H9 (cell line): Measurements from ENCODE around the gene MUL1. TPM values are rescaled to one million over a fixed set of nuclear protein-coding genes. Genes with fewer than 3 reads are reported as not detected.

ENCODE experiments used
- DNase-seq: peaks from one replicate; pipeline ENCODE4 v3.0.0-alpha.2; 2017
- H2AFZ ChIP-seq: one replicate; pipeline ENCODE4 v1.6.1; 2013; ENCODE audit warnings: mild to moderate bottlenecking, low read length, control low read depth, moderate library complexity
- H2AK5ac ChIP-seq: 2 replicates; pipeline ENCODE4 v1.6.1; 2013; ENCODE audit warnings: low read length, control low read depth, mixed read lengths; ENCODE audit not compliant: insufficient read length
- H2BK120ac ChIP-seq: one replicate; pipeline ENCODE4 v1.6.1; 2013; ENCODE audit warnings: low read depth, mild to moderate bottlenecking, low read length, control low read depth, inconsistent platforms; ENCODE audit not compliant: poor library complexity, severe bottlenecking
- H2BK12ac ChIP-seq: 2 replicates; pipeline ENCODE4 v1.6.1; 2013; ENCODE audit warnings: low read length, control low read depth, mixed read lengths, low read depth; ENCODE audit not compliant: insufficient read length
- H2BK15ac ChIP-seq: 2 replicates; pipeline ENCODE4 v1.6.1; 2013; ENCODE audit warnings: low read depth, low read length, control low read depth
- H2BK20ac ChIP-seq: one replicate; pipeline ENCODE4 v1.6.1; 2013; ENCODE audit warnings: low read depth, mild to moderate bottlenecking, low read length, control low read depth, inconsistent platforms; ENCODE audit not compliant: poor library complexity, severe bottlenecking
- H2BK5ac ChIP-seq: 2 replicates; pipeline ENCODE4 v1.6.1; 2013; ENCODE audit warnings: low read length, control low read depth, mixed read lengths; ENCODE audit not compliant: insufficient read length
- H3K14ac ChIP-seq: 2 replicates; pipeline ENCODE4 v1.6.1; 2013; ENCODE audit warnings: low read length, control low read depth; ENCODE audit not compliant: insufficient read depth
- H3K18ac ChIP-seq: 2 replicates; pipeline ENCODE4 v1.6.1; 2013; ENCODE audit warnings: low read depth, mild to moderate bottlenecking, mixed read lengths, low read length, control low read depth; ENCODE audit not compliant: insufficient read length
- H3K23ac ChIP-seq: 2 replicates; pipeline ENCODE4 v1.6.1; 2013; ENCODE audit warnings: low read length, control low read depth, mixed read lengths, low read depth; ENCODE audit not compliant: insufficient read length
- H3K23me2 ChIP-seq: 2 replicates; pipeline ENCODE4 v1.6.1; 2013; ENCODE audit warnings: low read depth, mild to moderate bottlenecking, mixed read lengths, low read length, control low read depth; ENCODE audit not compliant: insufficient read length, poor library complexity, severe bottlenecking
- H3K27ac ChIP-seq: 2 replicates; pipeline ENCODE4 v1.5.1; 2013; ENCODE audit warnings: low read length, control low read depth, mixed read lengths, low read depth; ENCODE audit not compliant: insufficient read length
- H3K27me3 ChIP-seq: 2 replicates; pipeline ENCODE4 v1.6.1; 2013; ENCODE audit warnings: low read length, control low read depth, inconsistent platforms; ENCODE audit not compliant: insufficient read depth
- H3K4ac ChIP-seq: 2 replicates; pipeline ENCODE4 v1.6.1; 2013; ENCODE audit warnings: low read depth, mild to moderate bottlenecking, control low read depth, inconsistent platforms, low read length, moderate library complexity
- H3K4me1 ChIP-seq: 2 replicates; pipeline ENCODE4 v1.6.1; 2013; ENCODE audit warnings: low read length, control low read depth, inconsistent platforms; ENCODE audit not compliant: insufficient read depth
- H3K4me2 ChIP-seq: 2 replicates; pipeline ENCODE4 v1.6.1; 2013; ENCODE audit warnings: low read length, control low read depth, mixed read lengths; ENCODE audit not compliant: insufficient read length, insufficient read depth
- H3K56ac ChIP-seq: 2 replicates; pipeline ENCODE4 v1.6.1; 2013; ENCODE audit warnings: low read depth, mild to moderate bottlenecking, mixed read lengths, low read length, control low read depth; ENCODE audit not compliant: insufficient read length
- H3K79me1 ChIP-seq: 2 replicates; pipeline ENCODE4 v1.6.1; 2013; ENCODE audit warnings: low read depth, mild to moderate bottlenecking, moderate library complexity, low read length, control low read depth, inconsistent platforms; ENCODE audit not compliant: insufficient read depth, poor library complexity, severe bottlenecking
- H3K79me2 ChIP-seq: 2 replicates; pipeline ENCODE4 v1.6.1; 2013; ENCODE audit warnings: low read length, control low read depth, inconsistent platforms; ENCODE audit not compliant: insufficient read depth
- H3K9ac ChIP-seq: 2 replicates; pipeline ENCODE4 v1.6.1; 2013; ENCODE audit warnings: low read length, control low read depth, mixed read lengths; ENCODE audit not compliant: insufficient read length; ENCODE audit errors: extremely low read depth
- H3K9me3 ChIP-seq: one replicate; pipeline ENCODE4 v1.6.1; 2013; ENCODE audit warnings: low read depth, low read length, inconsistent platforms; ENCODE audit not compliant: control insufficient read depth
- H3T11ph ChIP-seq: one replicate; pipeline ENCODE4 v1.6.1; 2013; ENCODE audit warnings: mild to moderate bottlenecking, low read length, control low read depth, inconsistent platforms
- H4K20me1 ChIP-seq: one replicate; pipeline ENCODE4 v1.6.1; 2013; ENCODE audit not compliant: control insufficient read depth, insufficient read length, insufficient read depth
- H4K5ac ChIP-seq: 2 replicates; pipeline ENCODE4 v1.6.1; 2013; ENCODE audit warnings: low read depth, mild to moderate bottlenecking, mixed read lengths, low read length, control low read depth; ENCODE audit not compliant: insufficient read length
- H4K8ac ChIP-seq: replicated peaks from 2 replicates; pipeline ENCODE4 v1.6.1; 2013; ENCODE audit warnings: low read length, control low read depth, mixed read lengths, low read depth; ENCODE audit not compliant: insufficient read length
- H4K91ac ChIP-seq: 2 replicates; pipeline ENCODE4 v1.6.1; 2013; ENCODE audit warnings: low read depth, mild to moderate bottlenecking, moderate library complexity, mixed read lengths, low read length, control low read depth; ENCODE audit not compliant: insufficient read length
- H3K27ac Mint-ChIP-seq, 3 experiments: 2 replicates in 2 of 3; 3 replicates in 1 of 3; pipeline ENCODE4 v1.8.0; 2020 to 2021; ENCODE audit warnings: mixed read lengths in 3 of 3, mild to moderate bottlenecking in 1 of 3, moderate library complexity in 1 of 3
- H3K27me3 Mint-ChIP-seq: 2 replicates; pipeline ENCODE4 v1.8.0; 2021; ENCODE audit warnings: low read depth, mild to moderate bottlenecking, moderate library complexity, mixed read lengths
- H3K36me3 Mint-ChIP-seq, 3 experiments: 2 replicates in 2 of 3; 3 replicates in 1 of 3; pipeline ENCODE4 v1.8.0; 2020 to 2021; ENCODE audit warnings: low read depth in 3 of 3, mixed read lengths in 3 of 3; ENCODE audit not compliant: insufficient read depth in 1 of 3
- H3K4me1 Mint-ChIP-seq, 2 experiments: 2 replicates each; pipeline ENCODE4 v1.8.0; 2020; ENCODE audit warnings: mixed read lengths in 2 of 2
- H3K4me3 Mint-ChIP-seq, 2 experiments: 2 replicates in 1 of 2; 3 replicates in 1 of 2; pipeline ENCODE4 v1.8.0; 2020 to 2021; ENCODE audit warnings: mild to moderate bottlenecking in 2 of 2, mixed read lengths in 2 of 2, moderate library complexity in 1 of 2
- H3K9me3 Mint-ChIP-seq, 2 experiments: 2 replicates in 1 of 2; 3 replicates in 1 of 2; pipeline ENCODE4 v1.8.0; 2020; ENCODE audit warnings: mild to moderate bottlenecking in 2 of 2, mixed read lengths in 2 of 2, moderate library complexity in 1 of 2
- CTCF ChIP-seq: fragments of 200-600 bp; sonication (generic); conservative IDR thresholded peaks from 3 replicates; pipeline ENCODE4 v1.8.0; 2021; ENCODE audit warnings: antibody characterized with exemption, mild to moderate bottlenecking
- WGBS: extraction: QIAGEN DNeasy Blood & Tissue Kit; methylation state at CpG from one replicate; pipeline ENCODE4 v1.1.7; 2013; ENCODE audit warnings: missing lambda C conversion rate, low lambda C conversion rate, mixed read lengths; ENCODE audit not compliant: insufficient read length; ENCODE audit errors: extremely low coverage; 5-methylcytosine and 5-hydroxymethylcytosine counted together
- total RNA-seq: library from RNA; stranded (reverse); gene quantifications from 2 replicates; pipeline ENCODE4 v1.2.1, GENCODE V29; 2021

MUL1 gene
- total RNA-seq, 1 experiment from 2014 or later, result 27.1 TPM

GRCh38 chr1:20487236-20487590 is 20.7 kb downstream of the MUL1 start:
- H4K8ac ChIP-seq, result no peak overlapping the region
- no peaks in the 10 kb centered on the region for H3K79me2 ChIP-seq
- H3T11ph ChIP-seq, result no peak overlapping the region
- H2BK20ac ChIP-seq, result no peak overlapping the region
- no peak overlapping the region for H2BK5ac ChIP-seq
- H3K4ac ChIP-seq, result no peak overlapping the region
- no peak overlapping the region for H3K9ac ChIP-seq
- no peak overlapping the region for H2BK15ac ChIP-seq
- H3K27me3 ChIP-seq, result peaks cover 29% of the 10 kb centered on the region; the same call in 1 of the 2 replicates
- Mint-ChIP-seq H3K4me3 (peak overlapping the region; percentile 67 to 90), H3K36me3 (no peaks in the 10 kb centered on the region; a peak in 1 of 7 replicates), H3K9me3 (peaks cover 0 to 4% of the 10 kb centered on the region in 2 experiments; a peak in 1 of 5 replicates), H3K27me3 (peaks cover 93% of the 10 kb centered on the region), H3K4me1 (peaks cover 24 to 39% of the 10 kb centered on the region in 2 experiments), H3K27ac (no peak overlapping the region)
- no peak overlapping the region for H3K18ac ChIP-seq
- no CpG with 5 or more reads among the region's 4 CpGs for WGBS
- no peak overlapping the region for H3K14ac ChIP-seq
- no peak overlapping the region for H4K5ac ChIP-seq
- H2AK5ac ChIP-seq, result no peak overlapping the region
- no peaks in the 10 kb centered on the region for H4K20me1 ChIP-seq
- H3K23me2 ChIP-seq, result peaks cover 32% of the 10 kb centered on the region
- H3K9me3 ChIP-seq, result no peaks in the 10 kb centered on the region
- no peak overlapping the region for H2AFZ ChIP-seq
- DNase-seq, result no peak
- no peak overlapping the region for H3K23ac ChIP-seq
- H2BK12ac ChIP-seq, result no peak overlapping the region
- no peak overlapping the region for H4K91ac ChIP-seq
- no peak overlapping the region for H3K27ac ChIP-seq
- no peak overlapping the region for H2BK120ac ChIP-seq
- no peaks in the 10 kb centered on the region for H3K79me1 ChIP-seq
- no peak for TF ChIP-seq CTCF
- H3K4me1 ChIP-seq, result peaks cover 5% of the 10 kb centered on the region; the same call in 1 of the 2 replicates
- H3K56ac ChIP-seq, result no peak overlapping the region
- peak overlapping the region; percentile 49 for H3K4me2 ChIP-seq
